Astrocyte (in vitro differentiated cells and primary cell): ENCODE results near the gene JMJD1C.

ENCODE experiments used
- CTCF ChIP-seq: IDR thresholded peaks from 2 replicates; pipeline ENCODE4 v1.5.1; 2011; ENCODE audit warnings: low read depth, mild to moderate bottlenecking, inconsistent platforms, low read length, moderate library complexity; ENCODE audit not compliant: insufficient read depth
- EZH2 ChIP-seq: IDR thresholded peaks from 2 replicates; pipeline ENCODE4 v1.6.1; 2012; ENCODE audit warnings: mild to moderate bottlenecking, low read length, inconsistent platforms; ENCODE audit not compliant: insufficient read depth

GRCh38 chr10:63165249-63165648 is 300.5 kb downstream of the JMJD1C start:
- TF ChIP-seq CTCF (no peak), EZH2 (no peak)
